Ovary (tissue), 9 donors: ENCODE data around the gene AP1S1. TPM values are rescaled to one million over a fixed set of nuclear protein-coding genes. Genes with fewer than 3 reads are reported as not detected.

Experiments
- DNase-seq, 5 donors: peaks; one replicate each; pipeline ENCODE4 v3.0.0-alpha.2; 2019 to 2020
- H3K27ac ChIP-seq, 2 donors: fragments of 200-600 bp; one replicate each; pipeline versions ENCODE4 v1.5.1 to v1.8.0; 2019 to 2022
- H3K27me3 ChIP-seq: fragments of 200-600 bp; one replicate; pipeline ENCODE4 v1.8.0; 2022
- H3K36me3 ChIP-seq: fragments of 200-600 bp; sonication (generic); one replicate; pipeline ENCODE4 v1.5.1; 2019
- H3K4me1 ChIP-seq: one replicate; pipeline ENCODE4 v1.8.1; 2013; ENCODE audit warnings: mild to moderate bottlenecking, moderate library complexity; ENCODE audit not compliant: insufficient read depth
- H3K4me3 ChIP-seq: fragments of 200-600 bp; sonication (generic); one replicate; pipeline ENCODE4 v1.5.1; 2017
- H3K9me3 ChIP-seq, 2 donors: fragments of 200-600 bp in 1 of 2; sonication (generic) in 1 of 2; one replicate each; pipeline versions ENCODE4 v1.5.1 to v1.8.1; 2013 to 2019; ENCODE audit warnings: mild to moderate bottlenecking in 1 of 2, moderate library complexity in 1 of 2
- EP300 ChIP-seq: sonication (generic); formaldehyde crosslinking; IDR thresholded peaks from one replicate; pipeline ENCODE4 v1.6.1; 2017; ENCODE audit warnings: antibody characterized with exemption
- POLR2A ChIP-seq: fragments of 450-650 bp; IDR thresholded peaks from one replicate; pipeline ENCODE4 v1.6.1; 2017; ENCODE audit warnings: antibody characterized with exemption, mild to moderate bottlenecking, moderate library complexity
- WGBS, 3 donors: extraction: QIAGEN DNeasy Blood & Tissue Kit in 1 of 3; methylation state at CpG; one replicate each; pipeline versions ENCODE4 v1.1.5 to v1.1.7; 2013 to 2017; 5-methylcytosine and 5-hydroxymethylcytosine counted together
- intact Hi-C, 4 donors: fragments of 100-400 bp; cut with DNase I; formaldehyde crosslinking; loops; one replicate each; pipeline versions ENCODE4 v1.11.0 to v1.15.1; 2022 to 2023
- polyA plus RNA-seq, 2 donors: library from polyadenylated mRNA; stranded (reverse); fragments of 200-250 nt in 1 of 2; fragments of 350-450 nt in 1 of 2; fragmentation: Illumina TruSeq in 1 of 2; extraction: RNeasy Lipid Tissue Mini Kit (QIAGEN cat#74804) in 1 of 2; gene quantifications; one replicate each; pipeline ENCODE4 v1.2.3, GENCODE V29; 2013 to 2014
- total RNA-seq, 7 donors: library from RNA; depleted of rRNA in 2 of 7; stranded (reverse); fragments of >200 nt in 2 of 7; fragmentation: NEBNext Ultra II Directional in 3 of 7; extraction: Animal tissue kit (Norgen Biotek cat#: 25700) in 3 of 7; gene quantifications; one replicate each; pipeline versions ENCODE4 v1.1.0 to v1.2.4, GENCODE V29; 2016 to 2023
- TF ChIP-seq, protein P1 (sequence below), 3 donors: fragments of 450-650 bp in 2 of 3; fragments of 200-600 bp in 1 of 3; IDR thresholded peaks; one replicate each; pipeline versions ENCODE4 v1.5.1 to v1.8.0; 2016 to 2022; ENCODE audit warnings: antibody characterized with exemption in 3 of 3, mild to moderate bottlenecking in 1 of 3
- donor health status: DM: no; HTN: no; CAD: no; lungs with moderate emphysema.
- donor health status: DM: no; HTN: no; CAD: no.
- donor health status: Bipolar disorder and iron deficiency.
- donor health status: DM: yes; HTN: yes; CAD: no.
- donor health status: DM: no; HTN: no; CAD: no.
- donor health status: DM: yes; HTN: yes; CAD: no.

The AP1S1 gene
- total and polyA plus RNA-seq, 9 donors = 17.4 to 54.9 (median 27.0) TPM

DNA sequence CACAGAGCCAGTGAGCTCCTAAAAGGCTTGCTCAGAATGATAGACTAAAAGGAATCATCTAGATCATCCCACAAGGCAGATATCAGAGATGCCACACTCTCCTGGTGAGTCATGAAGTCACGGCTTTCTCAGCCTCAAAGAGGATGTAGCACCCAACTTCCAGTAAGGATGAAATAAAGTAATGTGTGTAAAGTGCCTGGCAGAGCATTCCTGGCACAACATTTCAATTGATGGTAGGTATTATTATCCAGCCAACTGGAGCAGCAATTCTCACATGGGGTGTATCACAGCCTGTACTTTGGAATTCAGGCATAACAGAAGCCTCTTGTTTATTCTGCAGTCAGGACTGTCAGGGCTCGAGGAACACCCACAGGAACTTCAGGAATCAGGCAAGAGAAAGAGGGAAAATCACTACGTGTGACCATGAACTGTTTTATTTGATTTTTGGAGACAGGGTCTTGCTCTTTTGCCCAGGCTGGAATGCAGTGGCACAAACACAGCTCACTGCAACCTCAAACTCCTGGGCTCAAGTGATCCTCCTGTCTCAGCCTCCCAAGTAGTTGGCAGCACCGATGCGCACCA, 31.1 kb downstream of the AP1S1 start:
- H3K36me3 ChIP-seq = no peaks in the 10 kb centered on the region
- intact Hi-C loops = no loop called here
- 33 to 46% (median 44%) methylated on average over 5 of the region's 5 CpGs for WGBS, 3 donors
- no peak overlapping the region for H3K4me3 ChIP-seq
- H3K9me3 ChIP-seq = no peaks in the 10 kb centered on the region
- TF ChIP-seq EP300 = no peak
- H3K4me1 ChIP-seq = no peaks in the 10 kb centered on the region
- H3K27me3 ChIP-seq = no peaks in the 10 kb centered on the region
- H3K27ac ChIP-seq = no peak overlapping the region
- no peak for DNase-seq

DNA sequence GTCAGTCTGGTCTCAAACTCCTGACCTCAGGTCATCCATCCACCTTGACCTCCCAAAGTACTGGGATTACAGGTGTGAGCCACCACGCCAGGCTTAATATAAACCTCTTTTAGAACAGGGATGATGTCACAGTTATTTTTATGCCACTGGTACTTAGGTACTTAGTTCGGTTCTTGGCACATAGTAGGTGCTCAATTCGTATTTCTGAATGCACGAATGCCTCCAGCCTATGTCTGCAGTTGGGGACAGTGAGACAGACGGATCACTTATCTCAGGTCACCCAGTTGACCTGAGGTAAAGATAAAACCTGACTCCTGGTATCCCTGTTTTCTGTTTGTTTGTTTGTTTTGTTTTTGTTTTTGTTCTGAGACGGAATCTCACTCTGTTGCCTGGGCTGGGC, 31.9 kb downstream of the AP1S1 start:
- Histone ChIP-seq H3K4me1 (no peaks in the 10 kb centered on the region), H3K36me3 (no peaks in the 10 kb centered on the region), H3K4me3 (no peak overlapping the region), H3K27ac (no peak overlapping the region), H3K9me3 (no peaks in the 10 kb centered on the region), H3K27me3 (no peaks in the 10 kb centered on the region)
- WGBS, 3 donors = 45 to 64% (median 56%) methylated on average over 6 of the region's 6 CpGs
- DNase-seq = no peak
- TF ChIP-seq, protein P1, sequence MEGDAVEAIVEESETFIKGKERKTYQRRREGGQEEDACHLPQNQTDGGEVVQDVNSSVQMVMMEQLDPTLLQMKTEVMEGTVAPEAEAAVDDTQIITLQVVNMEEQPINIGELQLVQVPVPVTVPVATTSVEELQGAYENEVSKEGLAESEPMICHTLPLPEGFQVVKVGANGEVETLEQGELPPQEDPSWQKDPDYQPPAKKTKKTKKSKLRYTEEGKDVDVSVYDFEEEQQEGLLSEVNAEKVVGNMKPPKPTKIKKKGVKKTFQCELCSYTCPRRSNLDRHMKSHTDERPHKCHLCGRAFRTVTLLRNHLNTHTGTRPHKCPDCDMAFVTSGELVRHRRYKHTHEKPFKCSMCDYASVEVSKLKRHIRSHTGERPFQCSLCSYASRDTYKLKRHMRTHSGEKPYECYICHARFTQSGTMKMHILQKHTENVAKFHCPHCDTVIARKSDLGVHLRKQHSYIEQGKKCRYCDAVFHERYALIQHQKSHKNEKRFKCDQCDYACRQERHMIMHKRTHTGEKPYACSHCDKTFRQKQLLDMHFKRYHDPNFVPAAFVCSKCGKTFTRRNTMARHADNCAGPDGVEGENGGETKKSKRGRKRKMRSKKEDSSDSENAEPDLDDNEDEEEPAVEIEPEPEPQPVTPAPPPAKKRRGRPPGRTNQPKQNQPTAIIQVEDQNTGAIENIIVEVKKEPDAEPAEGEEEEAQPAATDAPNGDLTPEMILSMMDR (IDR thresholded peaks at IDR 0.05) = no peak
- intact Hi-C loops = no loop called here

DNA sequence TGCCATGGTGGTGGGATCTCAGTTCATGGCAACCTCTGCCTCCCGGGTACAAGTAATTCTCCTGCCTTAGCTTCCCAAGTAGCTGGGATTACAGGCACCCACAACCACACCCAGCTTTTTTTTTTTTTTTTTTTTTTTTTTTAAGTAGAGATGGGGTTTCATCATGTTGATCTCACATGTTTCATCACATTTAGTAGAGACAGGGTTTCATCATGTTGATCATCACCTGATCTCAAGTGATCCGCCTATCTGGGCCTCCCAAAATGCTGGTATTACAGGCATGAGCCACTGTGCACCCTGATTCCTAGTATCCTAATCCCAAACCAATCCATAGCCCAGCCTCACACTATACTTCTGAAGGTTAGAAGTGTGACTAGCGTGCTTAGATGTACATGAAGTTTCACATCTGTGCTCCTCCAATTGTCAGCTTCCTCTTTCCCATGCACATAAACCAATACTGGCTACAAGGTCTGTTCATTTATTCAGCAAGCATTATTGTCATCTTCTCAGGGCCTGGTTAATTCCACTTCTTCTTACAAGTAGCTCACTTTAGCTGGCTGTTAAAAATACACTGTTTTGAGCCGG, 32.7 kb downstream of the AP1S1 start:
- intact Hi-C loops = no loop called here
- TF ChIP-seq EP300 = no peak
- TF ChIP-seq, protein P1 (IDR thresholded peaks at IDR 0.05) = no peak
- no peak for TF ChIP-seq POLR2A
- Histone ChIP-seq H3K27ac (no peak overlapping the region), H3K4me3 (no peak overlapping the region), H3K9me3 (no peaks in the 10 kb centered on the region), H3K4me1 (no peaks in the 10 kb centered on the region), H3K36me3 (no peaks in the 10 kb centered on the region), H3K27me3 (no peaks in the 10 kb centered on the region)
- WGBS, 3 donors = 81 to 89% (median 88%) methylated on average over 4 of the region's 4 CpGs
- no peak for DNase-seq

DNA sequence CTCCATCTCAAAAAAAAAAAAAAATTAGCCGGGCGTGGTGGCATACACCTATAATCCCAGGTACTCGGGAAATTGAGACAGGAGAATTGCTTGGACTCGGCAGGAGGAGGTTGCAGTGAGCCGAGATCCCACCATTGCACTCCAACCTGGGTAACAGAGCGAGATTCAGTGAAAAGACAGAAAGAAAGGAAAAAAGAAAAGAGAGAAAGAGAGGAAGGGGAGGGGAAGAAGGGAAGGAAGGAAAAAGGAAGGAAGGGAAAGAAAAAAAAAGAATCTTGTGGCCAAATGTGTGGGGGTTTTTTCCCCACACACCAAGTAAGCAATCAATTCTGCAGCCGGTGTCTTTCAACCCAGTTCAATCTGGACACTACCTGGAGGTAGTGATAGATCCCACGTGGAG, 34.8 kb downstream of the AP1S1 start:
- TF ChIP-seq, protein P1 (IDR thresholded peaks at IDR 0.05) = no peak
- TF ChIP-seq EP300 = no peak
- H3K27ac ChIP-seq = no peak overlapping the region
- no peak for DNase-seq
- H3K4me3 ChIP-seq = no peak overlapping the region
- H3K27me3 ChIP-seq = no peaks in the 10 kb centered on the region
- 71 to 80% (median 78%) methylated on average over 8 of the region's 8 CpGs for WGBS, 3 donors
- H3K9me3 ChIP-seq = no peaks in the 10 kb centered on the region
- no peaks in the 10 kb centered on the region for H3K4me1 ChIP-seq
- no peaks in the 10 kb centered on the region for H3K36me3 ChIP-seq
- intact Hi-C loops = no loop called here

DNA sequence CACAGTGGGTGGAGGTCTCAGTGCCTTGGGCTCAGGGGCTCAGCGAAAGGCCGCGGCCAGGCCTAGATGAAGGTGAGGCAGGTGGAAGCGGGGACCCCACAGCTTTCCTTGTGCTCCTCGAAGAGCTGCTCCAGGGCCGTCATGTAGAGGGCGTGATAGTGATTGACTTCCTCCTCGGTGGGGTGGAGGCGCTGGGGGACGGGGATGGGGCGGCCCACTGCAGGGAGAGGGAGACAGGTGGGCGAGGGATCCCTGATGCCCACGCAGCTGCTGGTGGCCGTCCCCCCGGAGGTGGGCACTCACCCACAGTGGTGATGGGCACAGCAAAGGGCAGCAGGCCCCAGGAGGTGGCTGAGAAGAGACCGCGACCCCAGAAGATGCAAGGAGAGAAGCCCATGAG, 41.6 kb downstream of the AP1S1 start:
- Histone ChIP-seq H3K27me3 (no peaks in the 10 kb centered on the region), H3K36me3 (no peaks in the 10 kb centered on the region), H3K4me3 (no peak overlapping the region), H3K9me3 (no peaks in the 10 kb centered on the region), H3K4me1 (no peaks in the 10 kb centered on the region), H3K27ac (no peak overlapping the region)
- TF ChIP-seq POLR2A (no peak), EP300 (no peak)
- TF ChIP-seq, protein P1 (IDR thresholded peaks at IDR 0.05) = no peak
- 83 to 88% (median 85%) methylated on average over 17 of the region's 17 CpGs for WGBS, 3 donors
- DNase-seq = no peak
- intact Hi-C loops = no loop called here
